Right atrium auricular region (tissue), 2 donors: ENCODE results near the gene DYNC1I1. TPM values are rescaled to one million over a fixed set of nuclear protein-coding genes. Genes with fewer than 3 reads are reported as not detected.
"Not testable (repeated sequence)": the region's sequence is repeated elsewhere in the genome, so short reads cannot be mapped to it uniquely, and the experiment has no call there.

Source experiments
- DNase-seq: peaks from one replicate; pipeline ENCODE4 v3.0.0-alpha.2; 2019; ENCODE audit warnings: low spot score
- H3K27ac ChIP-seq, 2 donors: fragments of 200-600 bp; sonication (generic); 1 replicate in 1 of 2; 2 replicates in 1 of 2; pipeline ENCODE4 v1.5.1; 2016 to 2019
- H3K27me3 ChIP-seq, 2 donors: fragments of 200-600 bp; sonication (generic); one replicate each; pipeline versions ENCODE4 v1.5.1 to v1.6.0; 2017 to 2019
- H3K36me3 ChIP-seq: fragments of 200-600 bp; sonication (generic); one replicate; pipeline ENCODE4 v1.5.1; 2016
- H3K4me1 ChIP-seq, 2 donors: fragments of 200-600 bp; sonication (generic); one replicate each; pipeline versions ENCODE4 v1.5.1 to v1.6.0; 2017 to 2019
- H3K4me3 ChIP-seq, 2 donors: fragments of 200-600 bp; sonication (generic); 1 replicate in 1 of 2; 2 replicates in 1 of 2; pipeline ENCODE4 v1.5.1; 2017 to 2019; ENCODE audit warnings: mild to moderate bottlenecking in 1 of 2, moderate library complexity in 1 of 2
- H3K9me3 ChIP-seq, 2 donors: fragments of 200-600 bp; sonication (generic); one replicate each; pipeline ENCODE4 v1.5.1; 2019
- CTCF ChIP-seq, 2 donors: fragments of 200-600 bp; sonication (generic); IDR thresholded peaks; one replicate each; pipeline ENCODE4 v1.5.1; 2019; ENCODE audit warnings: antibody characterized with exemption in 2 of 2
- total RNA-seq, 2 donors: library from RNA; depleted of rRNA; stranded (reverse); fragments of >200 nt; gene quantifications; one replicate each; pipeline ENCODE4 v1.1.0, GENCODE V29; 2016

The DYNC1I1 gene
- total RNA-seq, 2 donors from 2014 or later: 14.1 to 41.3 TPM

- TF ChIP-seq CTCF (IDR thresholded peaks at IDR 0.05): no peak
- no peak overlapping the region for H3K27ac ChIP-seq
- H3K27me3 ChIP-seq: no peaks in the 10 kb centered on the region
- no peak overlapping the region for H3K4me3 ChIP-seq
- no peaks in the 10 kb centered on the region for H3K9me3 ChIP-seq
- no peaks in the 10 kb centered on the region for H3K36me3 ChIP-seq
- no peak for DNase-seq
- H3K4me1 ChIP-seq: peaks cover 0 to 17% of the 10 kb centered on the region in 2 donors
Measured at GRCh38 chr7:95931460-95932232, 159.3 kb downstream of the DYNC1I1 start.

GRCh38 chr7:95933618-95934017 lies 161.3 kb downstream of the DYNC1I1 start:
- H3K27me3 ChIP-seq: no peaks in the 10 kb centered on the region
- no peak for TF ChIP-seq CTCF (IDR thresholded peaks at IDR 0.05)
- H3K9me3 ChIP-seq: no peaks in the 10 kb centered on the region
- H3K4me3 ChIP-seq: no peak overlapping the region
- H3K4me1 ChIP-seq: peaks cover 0 to 6% of the 10 kb centered on the region in 2 donors
- H3K36me3 ChIP-seq: no peaks in the 10 kb centered on the region
- H3K27ac ChIP-seq: no peak overlapping the region
- no peak for DNase-seq

GRCh38 chr7:95944867-95945266 lies 172.5 kb downstream of the DYNC1I1 start:
- DNase-seq, H3K27me3 ChIP-seq, H3K4me1 ChIP-seq, H3K9me3 ChIP-seq, H3K27ac ChIP-seq, H3K4me3 ChIP-seq, H3K36me3 ChIP-seq: not testable (repeated sequence)

GRCh38 chr7:95950698-95951097 lies 178.3 kb downstream of the DYNC1I1 start:
- TF ChIP-seq CTCF (IDR thresholded peaks at IDR 0.05): no peak
- Histone ChIP-seq H3K27me3 (no peaks in the 10 kb centered on the region), H3K4me1 (no peaks in the 10 kb centered on the region), H3K27ac (no peak overlapping the region), H3K9me3 (no peaks in the 10 kb centered on the region), H3K36me3 (no peaks in the 10 kb centered on the region), H3K4me3 (no peak overlapping the region)
- DNase-seq: no peak

- no peaks in the 10 kb centered on the region for H3K36me3 ChIP-seq
- TF ChIP-seq CTCF (IDR thresholded peaks at IDR 0.05): no peak
- DNase-seq: no peak
- no peak overlapping the region for H3K27ac ChIP-seq
- no peaks in the 10 kb centered on the region for H3K27me3 ChIP-seq
- no peak overlapping the region for H3K4me3 ChIP-seq
- no peaks in the 10 kb centered on the region for H3K4me1 ChIP-seq
- no peaks in the 10 kb centered on the region for H3K9me3 ChIP-seq
Measured at GRCh38 chr7:95951531-95951930, 179.2 kb downstream of the DYNC1I1 start.

- no peak for TF ChIP-seq CTCF (IDR thresholded peaks at IDR 0.05)
- no peaks in the 10 kb centered on the region for H3K27me3 ChIP-seq
Measured at GRCh38 chr7:95951997-95952795, 179.8 kb downstream of the DYNC1I1 start.

More at GRCh38 chr7:95951997-95952795, 179.8 kb downstream of the DYNC1I1 start:
- DNase-seq: no peak
- Histone ChIP-seq H3K27ac (no peak overlapping the region), H3K9me3 (no peaks in the 10 kb centered on the region), H3K36me3 (no peaks in the 10 kb centered on the region), H3K4me1 (no peaks in the 10 kb centered on the region), H3K4me3 (no peak overlapping the region)
